ENCODE measurements around the gene NACC2.

Gene NACC2

DNA sequence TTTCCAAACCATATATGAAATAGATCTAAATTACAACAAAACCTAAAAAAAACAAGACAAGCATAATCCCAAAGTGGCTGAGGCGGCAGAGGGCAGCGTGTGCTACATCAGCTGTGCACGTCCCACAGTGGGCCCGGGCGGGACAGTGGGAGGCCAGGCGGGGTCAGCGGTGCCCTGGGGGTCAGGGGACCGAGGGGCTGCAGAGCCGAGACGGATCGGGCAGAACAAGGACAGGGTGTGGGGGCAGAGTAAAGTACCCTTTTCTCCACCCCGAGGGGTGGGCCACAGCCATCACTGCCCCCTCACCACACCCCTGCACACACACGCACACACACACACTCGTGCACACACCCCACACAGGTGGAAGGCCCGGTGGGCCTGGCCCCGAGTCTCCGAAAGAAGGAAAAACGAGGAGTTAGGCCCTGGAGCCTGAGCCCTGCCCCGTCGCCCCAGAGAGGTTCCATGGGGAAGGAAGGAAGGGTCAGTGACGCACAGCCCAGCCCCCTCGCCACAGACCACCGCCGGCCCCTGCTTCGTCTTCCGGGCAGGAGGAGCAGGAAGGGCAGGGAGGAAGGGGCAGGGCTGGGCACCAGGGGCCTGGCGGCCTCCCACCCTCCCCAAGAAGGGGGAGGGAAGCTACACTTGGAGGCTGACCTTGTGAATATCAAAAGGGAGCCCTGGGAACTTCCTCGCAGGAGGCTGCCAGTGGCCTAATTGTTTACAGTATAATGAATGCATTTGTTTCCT lies 84.3 kb downstream of the NACC2 start (continued):
- no peak for TF ChIP-seq GLIS3 (CRISPR knock-in tag; IDR thresholded peaks at IDR 0.05)
- no peak for TF ChIP-seq ZC3H10 (CRISPR knock-in tag; IDR thresholded peaks at IDR 0.05)
- no peak for TF ChIP-seq ZFP3 (CRISPR knock-in tag; IDR thresholded peaks at IDR 0.05)
- no peak for TF ChIP-seq OSR1 (CRISPR knock-in tag; IDR thresholded peaks at IDR 0.05)

DNA sequence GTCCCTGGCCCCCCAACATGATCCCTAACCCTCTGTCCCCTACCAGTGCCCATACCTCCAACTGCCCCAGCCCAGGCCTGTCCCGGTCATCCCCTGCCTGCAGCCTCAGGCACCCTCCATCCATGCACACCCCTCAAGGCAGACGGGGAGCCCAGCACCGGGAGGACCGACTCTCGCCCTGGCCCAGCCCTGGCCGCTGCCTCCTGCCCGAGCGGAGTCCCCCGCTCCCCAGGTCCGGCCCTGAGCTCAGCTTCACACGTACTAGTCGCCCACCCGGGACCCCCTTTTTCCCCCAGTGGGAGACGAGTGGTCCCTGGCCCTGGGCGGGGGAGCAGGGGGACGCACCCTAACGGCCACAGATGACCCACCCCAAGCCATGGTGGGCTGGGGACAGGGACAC lies 84.9 kb downstream of the NACC2 start:
- no peak for TF ChIP-seq CSDC2 (CRISPR knock-in tag; IDR thresholded peaks at IDR 0.05)
- TF ChIP-seq, protein P1, sequence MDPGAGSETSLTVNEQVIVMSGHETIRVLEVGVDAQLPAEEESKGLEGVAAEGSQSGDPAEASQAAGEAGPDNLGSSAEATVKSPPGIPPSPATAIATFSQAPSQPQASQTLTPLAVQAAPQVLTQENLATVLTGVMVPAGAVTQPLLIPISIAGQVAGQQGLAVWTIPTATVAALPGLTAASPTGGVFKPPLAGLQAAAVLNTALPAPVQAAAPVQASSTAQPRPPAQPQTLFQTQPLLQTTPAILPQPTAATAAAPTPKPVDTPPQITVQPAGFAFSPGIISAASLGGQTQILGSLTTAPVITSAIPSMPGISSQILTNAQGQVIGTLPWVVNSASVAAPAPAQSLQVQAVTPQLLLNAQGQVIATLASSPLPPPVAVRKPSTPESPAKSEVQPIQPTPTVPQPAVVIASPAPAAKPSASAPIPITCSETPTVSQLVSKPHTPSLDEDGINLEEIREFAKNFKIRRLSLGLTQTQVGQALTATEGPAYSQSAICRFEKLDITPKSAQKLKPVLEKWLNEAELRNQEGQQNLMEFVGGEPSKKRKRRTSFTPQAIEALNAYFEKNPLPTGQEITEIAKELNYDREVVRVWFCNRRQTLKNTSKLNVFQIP (CRISPR knock-in tag; IDR thresholded peaks at IDR 0.05; ENCODE audit: borderline replicate concordance, low read depth) = no peak
- no peak for TF ChIP-seq OSR1 (CRISPR knock-in tag; IDR thresholded peaks at IDR 0.05)
- TF ChIP-seq, protein P2, sequence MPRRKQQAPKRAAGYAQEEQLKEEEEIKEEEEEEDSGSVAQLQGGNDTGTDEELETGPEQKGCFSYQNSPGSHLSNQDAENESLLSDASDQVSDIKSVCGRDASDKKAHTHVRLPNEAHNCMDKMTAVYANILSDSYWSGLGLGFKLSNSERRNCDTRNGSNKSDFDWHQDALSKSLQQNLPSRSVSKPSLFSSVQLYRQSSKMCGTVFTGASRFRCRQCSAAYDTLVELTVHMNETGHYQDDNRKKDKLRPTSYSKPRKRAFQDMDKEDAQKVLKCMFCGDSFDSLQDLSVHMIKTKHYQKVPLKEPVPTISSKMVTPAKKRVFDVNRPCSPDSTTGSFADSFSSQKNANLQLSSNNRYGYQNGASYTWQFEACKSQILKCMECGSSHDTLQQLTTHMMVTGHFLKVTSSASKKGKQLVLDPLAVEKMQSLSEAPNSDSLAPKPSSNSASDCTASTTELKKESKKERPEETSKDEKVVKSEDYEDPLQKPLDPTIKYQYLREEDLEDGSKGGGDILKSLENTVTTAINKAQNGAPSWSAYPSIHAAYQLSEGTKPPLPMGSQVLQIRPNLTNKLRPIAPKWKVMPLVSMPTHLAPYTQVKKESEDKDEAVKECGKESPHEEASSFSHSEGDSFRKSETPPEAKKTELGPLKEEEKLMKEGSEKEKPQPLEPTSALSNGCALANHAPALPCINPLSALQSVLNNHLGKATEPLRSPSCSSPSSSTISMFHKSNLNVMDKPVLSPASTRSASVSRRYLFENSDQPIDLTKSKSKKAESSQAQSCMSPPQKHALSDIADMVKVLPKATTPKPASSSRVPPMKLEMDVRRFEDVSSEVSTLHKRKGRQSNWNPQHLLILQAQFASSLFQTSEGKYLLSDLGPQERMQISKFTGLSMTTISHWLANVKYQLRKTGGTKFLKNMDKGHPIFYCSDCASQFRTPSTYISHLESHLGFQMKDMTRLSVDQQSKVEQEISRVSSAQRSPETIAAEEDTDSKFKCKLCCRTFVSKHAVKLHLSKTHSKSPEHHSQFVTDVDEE (CRISPR knock-in tag; IDR thresholded peaks at IDR 0.05) = no peak
- no peak for TF ChIP-seq GLIS3 (CRISPR knock-in tag; IDR thresholded peaks at IDR 0.05)
- TF ChIP-seq TCF4 (CRISPR knock-in tag; IDR thresholded peaks at IDR 0.05; ENCODE audit: borderline replicate concordance) = no peak
- TF ChIP-seq PPARA (CRISPR knock-in tag; IDR thresholded peaks at IDR 0.05; ENCODE audit: borderline replicate concordance) = no peak
- TF ChIP-seq ZNF565 (CRISPR knock-in tag; conservative IDR thresholded peaks at IDR 0.05; ENCODE audit: low read depth) = no peak
- ATAC-seq = no peak

DNA sequence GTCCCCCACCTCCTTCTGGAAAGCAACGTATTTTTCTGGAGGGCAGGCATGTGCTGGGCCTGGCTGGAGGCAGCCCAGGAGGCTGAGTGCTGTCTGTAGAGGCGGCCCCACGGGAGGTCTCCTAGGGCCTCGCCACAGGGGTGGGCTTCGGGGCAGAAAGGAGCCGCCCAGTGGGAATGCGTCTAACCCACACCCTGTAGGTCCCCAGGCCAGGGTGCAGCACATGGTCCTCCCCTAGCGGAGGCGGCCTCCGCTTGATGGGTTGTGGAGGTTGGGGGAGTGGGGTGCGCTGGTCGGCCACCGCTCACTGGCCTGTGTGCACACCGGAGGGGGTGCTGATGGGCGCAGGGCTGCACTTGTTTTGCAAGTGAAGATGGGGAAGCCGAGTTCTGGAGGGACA lies 85.6 kb downstream of the NACC2 start:
- TF ChIP-seq ZFP3 (CRISPR knock-in tag; IDR thresholded peaks at IDR 0.05) (no peak), TCF4 (CRISPR knock-in tag; IDR thresholded peaks at IDR 0.05; ENCODE audit: borderline replicate concordance) (no peak), ESRRG (CRISPR knock-in tag; IDR thresholded peaks at IDR 0.05) (no peak), SNAI2 (CRISPR knock-in tag; IDR thresholded peaks at IDR 0.05) (no peak)
- TF ChIP-seq, protein P2 (CRISPR knock-in tag; IDR thresholded peaks at IDR 0.05) = no peak
- no peak for ATAC-seq

DNA sequence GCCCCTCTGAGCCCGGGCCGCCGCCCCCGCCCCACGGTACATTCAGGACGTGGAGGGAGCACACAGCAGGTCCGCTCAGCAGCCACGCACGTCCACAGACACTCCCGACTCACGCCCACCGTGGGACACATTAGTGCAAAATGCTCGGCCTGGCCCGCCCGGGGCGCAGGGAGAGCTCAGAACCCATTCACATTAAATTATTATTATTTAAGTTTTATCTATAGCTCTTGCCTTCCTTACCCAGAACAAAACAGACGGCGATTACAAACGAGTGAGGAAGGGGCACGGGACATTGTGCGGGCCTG lies 86.4 kb downstream of the NACC2 start:
- ATAC-seq = no peak
- TF ChIP-seq, protein P3, sequence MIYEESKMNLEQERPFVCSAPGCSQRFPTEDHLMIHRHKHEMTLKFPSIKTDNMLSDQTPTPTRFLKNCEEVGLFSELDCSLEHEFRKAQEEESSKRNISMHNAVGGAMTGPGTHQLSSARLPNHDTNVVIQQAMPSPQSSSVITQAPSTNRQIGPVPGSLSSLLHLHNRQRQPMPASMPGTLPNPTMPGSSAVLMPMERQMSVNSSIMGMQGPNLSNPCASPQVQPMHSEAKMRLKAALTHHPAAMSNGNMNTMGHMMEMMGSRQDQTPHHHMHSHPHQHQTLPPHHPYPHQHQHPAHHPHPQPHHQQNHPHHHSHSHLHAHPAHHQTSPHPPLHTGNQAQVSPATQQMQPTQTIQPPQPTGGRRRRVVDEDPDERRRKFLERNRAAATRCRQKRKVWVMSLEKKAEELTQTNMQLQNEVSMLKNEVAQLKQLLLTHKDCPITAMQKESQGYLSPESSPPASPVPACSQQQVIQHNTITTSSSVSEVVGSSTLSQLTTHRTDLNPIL (CRISPR knock-in tag; IDR thresholded peaks at IDR 0.05; ENCODE audit: low read depth) = no peak
- TF ChIP-seq ZC3H10 (CRISPR knock-in tag; IDR thresholded peaks at IDR 0.05) = no peak
- no peak for TF ChIP-seq ZNF8 (CRISPR knock-in tag; IDR thresholded peaks at IDR 0.05)
- TF ChIP-seq GLIS3 (CRISPR knock-in tag; IDR thresholded peaks at IDR 0.05) = no peak
- TF ChIP-seq, protein P4, sequence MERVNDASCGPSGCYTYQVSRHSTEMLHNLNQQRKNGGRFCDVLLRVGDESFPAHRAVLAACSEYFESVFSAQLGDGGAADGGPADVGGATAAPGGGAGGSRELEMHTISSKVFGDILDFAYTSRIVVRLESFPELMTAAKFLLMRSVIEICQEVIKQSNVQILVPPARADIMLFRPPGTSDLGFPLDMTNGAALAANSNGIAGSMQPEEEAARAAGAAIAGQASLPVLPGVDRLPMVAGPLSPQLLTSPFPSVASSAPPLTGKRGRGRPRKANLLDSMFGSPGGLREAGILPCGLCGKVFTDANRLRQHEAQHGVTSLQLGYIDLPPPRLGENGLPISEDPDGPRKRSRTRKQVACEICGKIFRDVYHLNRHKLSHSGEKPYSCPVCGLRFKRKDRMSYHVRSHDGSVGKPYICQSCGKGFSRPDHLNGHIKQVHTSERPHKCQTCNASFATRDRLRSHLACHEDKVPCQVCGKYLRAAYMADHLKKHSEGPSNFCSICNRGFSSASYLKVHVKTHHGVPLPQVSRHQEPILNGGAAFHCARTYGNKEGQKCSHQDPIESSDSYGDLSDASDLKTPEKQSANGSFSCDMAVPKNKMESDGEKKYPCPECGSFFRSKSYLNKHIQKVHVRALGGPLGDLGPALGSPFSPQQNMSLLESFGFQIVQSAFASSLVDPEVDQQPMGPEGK (CRISPR knock-in tag; IDR thresholded peaks at IDR 0.05; ENCODE audit: borderline replicate concordance) = no peak
- no peak for TF ChIP-seq ISL1 (CRISPR knock-in tag; IDR thresholded peaks at IDR 0.05)
- no peak for TF ChIP-seq OSR1 (CRISPR knock-in tag; IDR thresholded peaks at IDR 0.05)
- no peak for TF ChIP-seq PPARA (CRISPR knock-in tag; IDR thresholded peaks at IDR 0.05; ENCODE audit: borderline replicate concordance)
- no peak for TF ChIP-seq ZFP3 (CRISPR knock-in tag; IDR thresholded peaks at IDR 0.05)
- TF ChIP-seq, protein P2 (CRISPR knock-in tag; IDR thresholded peaks at IDR 0.05) = no peak
- TF ChIP-seq CSDC2 (CRISPR knock-in tag; IDR thresholded peaks at IDR 0.05) = no peak
- TF ChIP-seq BACH2 (CRISPR knock-in tag; IDR thresholded peaks at IDR 0.05; ENCODE audit: borderline replicate concordance) = no peak
